Mesothelial cell of epicardium (in vitro differentiated cells): Measurements from ENCODE around the gene TOP2B. TPM values are rescaled to one million over a fixed set of nuclear protein-coding genes. Genes with fewer than 3 reads are reported as not detected.

Source experiments
- DNase-seq, 2 experiments: peaks; one replicate each; pipeline ENCODE4 v3.0.0; 2021; ENCODE audit warnings: low spot score in 2 of 2; ENCODE audit not compliant: unreplicated experiment in 2 of 2
- H3K27ac Mint-ChIP-seq: 2 replicates; pipeline ENCODE4 v1.8.0; 2021; ENCODE audit warnings: mixed read lengths
- H3K27me3 Mint-ChIP-seq: 2 replicates; pipeline ENCODE4 v1.8.0; 2021; ENCODE audit warnings: low read depth, mixed read lengths
- H3K36me3 Mint-ChIP-seq: 2 replicates; pipeline ENCODE4 v1.8.0; 2021; ENCODE audit warnings: mixed read lengths
- H3K4me1 Mint-ChIP-seq: 2 replicates; pipeline ENCODE4 v1.8.0; 2021; ENCODE audit warnings: mixed read lengths
- H3K4me3 Mint-ChIP-seq: 2 replicates; pipeline ENCODE4 v1.8.0; 2021; ENCODE audit warnings: mild to moderate bottlenecking, moderate library complexity, mixed read lengths
- H3K9me3 Mint-ChIP-seq: 2 replicates; pipeline ENCODE4 v1.8.0; 2021; ENCODE audit warnings: mixed read lengths
- CTCF ChIP-seq: fragments of 200-600 bp; sonication (generic); IDR thresholded peaks from one replicate; pipeline ENCODE4 v1.5.0; 2021; ENCODE audit warnings: antibody characterized with exemption; ENCODE audit not compliant: unreplicated experiment
- total RNA-seq: library from RNA; stranded (reverse); gene quantifications from 3 replicates; pipeline ENCODE4 v1.2.1, GENCODE V29; 2021

The TOP2B gene
- total RNA-seq, 1 donor from 2014 or later, result 203 TPM

GRCh38 chr3:25572336-25572735 lies 92.4 kb downstream of the TOP2B start:
- Mint-ChIP-seq H3K4me1 (peaks cover 6% of the 10 kb centered on the region), H3K4me3 (no peak overlapping the region), H3K27ac (peak overlapping the region; percentile 60), H3K9me3 (no peaks in the 10 kb centered on the region), H3K36me3 (peaks cover 52% of the 10 kb centered on the region), H3K27me3 (no peaks in the 10 kb centered on the region)
- no peak for DNase-seq
- TF ChIP-seq CTCF, result no peak

GRCh38 chr3:25571285-25571684 lies 93.4 kb downstream of the TOP2B start:
- DNase-seq, result no peak
- Mint-ChIP-seq H3K27me3 (no peaks in the 10 kb centered on the region), H3K36me3 (peaks cover 45% of the 10 kb centered on the region), H3K27ac (no peak overlapping the region), H3K4me3 (no peak overlapping the region), H3K4me1 (peaks cover 6% of the 10 kb centered on the region), H3K9me3 (no peaks in the 10 kb centered on the region)
- no peak for TF ChIP-seq CTCF

GRCh38 chr3:25568525-25569078 lies 96.1 kb downstream of the TOP2B start:
- Mint-ChIP-seq H3K36me3 (peaks cover 48% of the 10 kb centered on the region), H3K4me3 (no peak overlapping the region), H3K4me1 (peaks cover 8% of the 10 kb centered on the region), H3K27ac (peak overlapping the region; percentile 85), H3K9me3 (no peaks in the 10 kb centered on the region), H3K27me3 (no peaks in the 10 kb centered on the region)
- DNase-seq, result no peak
- TF ChIP-seq CTCF, result no peak

GRCh38 chr3:25567806-25568524 lies 96.7 kb downstream of the TOP2B start:
- Mint-ChIP-seq H3K4me1 (peaks cover 5% of the 10 kb centered on the region), H3K27ac (peak overlapping the region; percentile 85), H3K9me3 (no peaks in the 10 kb centered on the region), H3K4me3 (no peak overlapping the region), H3K36me3 (peaks cover 48% of the 10 kb centered on the region), H3K27me3 (no peaks in the 10 kb centered on the region)
- DNase-seq, result no peak
- TF ChIP-seq CTCF, result no peak

- Mint-ChIP-seq H3K27ac (peak overlapping the region; percentile 39), H3K4me1 (peaks cover 9% of the 10 kb centered on the region), H3K36me3 (peaks cover 48% of the 10 kb centered on the region), H3K27me3 (no peaks in the 10 kb centered on the region), H3K9me3 (no peaks in the 10 kb centered on the region), H3K4me3 (no peak overlapping the region)
- no peak for TF ChIP-seq CTCF
- DNase-seq, result no peak
These were observed 97.3 kb downstream of the TOP2B start for GRCh38 chr3:25567388-25567787.
